Anterior cingulate cortex (tissue), 58 donors: ENCODE results near the gene BAG5.

Source experiments
- DNase-seq, 58 donors: peaks; one replicate each; lab custom pipeline; 2025; lab: John Stamatoyannopoulos, UW

Gene BAG5

DNA sequence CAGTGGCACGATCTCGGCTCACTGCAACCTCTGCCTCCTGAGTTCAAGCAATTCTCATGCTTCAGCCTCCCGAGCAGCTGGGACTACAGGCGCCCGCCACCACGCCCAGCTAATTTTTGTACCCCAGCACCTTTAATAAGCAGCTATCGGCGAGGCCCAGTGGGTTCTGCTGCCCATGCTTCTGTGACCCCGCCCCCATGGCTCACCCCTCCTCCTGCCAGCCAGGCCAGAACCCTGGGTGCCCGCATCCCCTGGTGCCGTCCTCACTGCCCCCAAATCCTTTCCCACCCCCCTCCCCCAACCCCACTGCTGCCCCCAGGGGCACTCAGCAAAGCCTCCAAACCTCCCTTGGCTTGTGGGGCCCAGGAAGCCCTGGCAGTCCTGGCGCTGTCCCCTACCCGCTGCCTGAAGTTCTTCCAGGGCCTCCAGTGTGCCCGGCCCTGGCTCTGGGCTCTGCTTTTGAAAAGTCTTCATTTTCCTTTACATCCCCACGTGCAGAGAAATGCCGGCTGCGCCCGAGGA is 14.5 kb downstream of the BAG5 start:
- DNase-seq: no peak

GRCh38 chr14:103547455-103547940 is 15.0 kb downstream of the BAG5 start:
- DNase-seq: no peak

GRCh38 chr14:103546652-103547454 is 15.6 kb downstream of the BAG5 start:
- peak in 52 of 58 donors; percentile 36 to 87 (median 68) for DNase-seq

- no peak for DNase-seq
These were observed 16.4 kb downstream of the BAG5 start for GRCh38 chr14:103545915-103546651.

DNA sequence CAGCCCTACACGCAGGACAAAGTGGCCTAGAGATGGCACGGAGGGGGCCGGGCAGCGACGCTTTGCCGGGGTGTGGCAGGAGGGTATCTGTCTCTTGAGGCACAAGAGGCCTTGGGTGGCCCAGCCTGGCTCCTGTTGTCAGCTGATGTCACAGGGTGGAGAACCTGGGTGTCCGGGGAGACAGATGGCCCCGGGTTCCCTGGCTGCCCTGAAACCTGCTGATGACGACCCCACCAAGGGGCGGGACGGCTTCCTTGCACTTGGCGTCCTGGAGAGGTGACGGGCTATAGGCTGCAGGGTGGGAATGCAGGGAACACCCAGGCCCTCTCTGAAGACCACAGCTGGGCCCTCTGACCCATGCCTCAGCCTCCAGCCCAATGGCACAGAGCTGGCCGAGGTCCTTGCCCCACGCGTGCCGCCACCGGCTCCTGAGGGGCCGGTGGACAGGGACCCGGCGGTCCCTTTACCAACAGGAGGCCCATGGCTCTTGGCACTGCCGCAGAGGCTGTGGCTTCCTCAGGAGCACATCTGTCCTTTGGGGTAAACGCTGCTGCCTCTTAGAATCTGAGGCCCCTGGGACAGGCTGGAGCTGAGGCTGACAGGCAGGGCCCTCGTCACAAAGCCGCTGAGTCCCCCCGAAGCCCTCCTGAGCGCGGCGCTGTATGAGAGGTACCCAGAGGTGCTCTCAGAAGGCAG is 17.1 kb downstream of the BAG5 start:
- DNase-seq: no peak

- peak in 57 of 58 donors; percentile 39 to 94 (median 84) for DNase-seq
These were observed 17.9 kb downstream of the BAG5 start for GRCh38 chr14:103544388-103545218.

GRCh38 chr14:103543721-103544387 is 18.6 kb downstream of the BAG5 start:
- peak in 27 of 58 donors; percentile 38 to 79 (median 58) for DNase-seq

- peak in 22 of 58 donors; percentile 62 to 96 (median 79) for DNase-seq
These were observed 19.3 kb downstream of the BAG5 start for GRCh38 chr14:103543140-103543539.

DNA sequence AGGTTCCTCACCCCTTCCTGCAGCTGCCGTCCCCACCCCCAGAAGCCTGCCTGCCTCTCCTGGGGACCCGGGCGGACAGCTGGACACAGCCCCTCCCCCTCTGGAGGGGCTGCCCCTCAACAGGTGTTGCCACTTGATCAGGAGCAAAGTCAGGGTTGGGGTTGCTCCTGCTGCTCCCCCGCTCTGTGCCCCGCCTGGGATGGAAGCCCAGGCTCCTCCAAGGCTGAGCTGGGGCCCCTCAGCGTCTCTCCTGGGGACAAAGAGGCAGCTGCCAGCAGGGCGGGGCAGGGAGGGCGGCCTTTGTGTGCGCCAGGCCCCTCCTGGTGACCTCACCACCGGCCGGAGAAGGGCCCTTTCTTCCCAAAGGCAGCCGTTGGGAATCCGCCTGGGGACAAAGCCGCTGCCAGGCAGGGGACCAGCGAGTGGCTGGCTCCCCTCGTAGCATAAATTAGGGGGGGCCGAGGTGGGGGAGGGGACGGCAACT is 19.8 kb downstream of the BAG5 start:
- peak in 55 of 58 donors; percentile 61 to 97 (median 89) for DNase-seq

GRCh38 chr14:103541709-103542604 is 20.5 kb downstream of the BAG5 start:
- DNase-seq: peak in 6 of 58 donors; percentile 61 to 78 (median 72)

- DNase-seq: peak in 6 of 58 donors; percentile 21 to 56 (median 38)
These were observed 21.4 kb downstream of the BAG5 start for GRCh38 chr14:103540821-103541708.

GRCh38 chr14:103539056-103539825 is 23.2 kb downstream of the BAG5 start:
- no peak for DNase-seq

DNA sequence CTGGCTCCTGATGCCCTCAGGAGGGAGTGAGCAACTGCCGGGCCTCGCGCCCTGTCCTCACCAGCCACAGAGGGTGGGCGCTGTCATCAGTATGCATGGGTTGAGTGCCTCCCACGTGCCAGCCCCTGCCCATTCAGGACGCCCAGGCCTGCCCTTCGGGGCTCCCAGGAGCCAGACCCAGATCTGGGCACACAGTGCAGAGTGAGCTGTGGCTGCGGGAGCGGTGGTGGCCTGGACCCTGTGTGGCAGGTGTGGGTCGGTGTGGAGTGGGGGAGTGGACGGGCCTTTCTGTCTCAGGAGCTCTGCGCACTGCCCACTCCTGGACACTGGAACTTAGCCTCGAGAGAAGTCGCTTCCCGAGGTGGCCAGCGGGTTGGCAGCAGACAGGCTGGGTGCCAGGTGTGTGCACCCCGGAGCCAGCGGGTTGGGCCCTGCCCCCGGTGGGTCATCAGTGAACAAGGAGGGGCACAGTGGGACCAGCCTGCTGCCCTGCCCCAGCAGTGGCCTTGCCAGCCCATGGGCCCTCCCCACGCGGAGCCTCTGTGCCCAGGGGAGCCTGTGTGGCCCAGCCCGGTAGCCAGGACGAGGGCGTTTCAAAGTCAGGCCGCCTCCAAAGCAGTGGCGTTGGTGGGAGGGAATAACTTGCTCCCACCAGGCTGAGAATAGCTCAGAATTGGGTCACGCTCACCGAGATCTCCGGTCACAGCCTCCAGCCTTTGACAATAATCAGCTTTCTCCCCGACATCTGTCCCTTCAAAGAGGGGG is 24.0 kb downstream of the BAG5 start:
- peak in 21 of 58 donors; percentile 23 to 71 (median 50) for DNase-seq

DNA sequence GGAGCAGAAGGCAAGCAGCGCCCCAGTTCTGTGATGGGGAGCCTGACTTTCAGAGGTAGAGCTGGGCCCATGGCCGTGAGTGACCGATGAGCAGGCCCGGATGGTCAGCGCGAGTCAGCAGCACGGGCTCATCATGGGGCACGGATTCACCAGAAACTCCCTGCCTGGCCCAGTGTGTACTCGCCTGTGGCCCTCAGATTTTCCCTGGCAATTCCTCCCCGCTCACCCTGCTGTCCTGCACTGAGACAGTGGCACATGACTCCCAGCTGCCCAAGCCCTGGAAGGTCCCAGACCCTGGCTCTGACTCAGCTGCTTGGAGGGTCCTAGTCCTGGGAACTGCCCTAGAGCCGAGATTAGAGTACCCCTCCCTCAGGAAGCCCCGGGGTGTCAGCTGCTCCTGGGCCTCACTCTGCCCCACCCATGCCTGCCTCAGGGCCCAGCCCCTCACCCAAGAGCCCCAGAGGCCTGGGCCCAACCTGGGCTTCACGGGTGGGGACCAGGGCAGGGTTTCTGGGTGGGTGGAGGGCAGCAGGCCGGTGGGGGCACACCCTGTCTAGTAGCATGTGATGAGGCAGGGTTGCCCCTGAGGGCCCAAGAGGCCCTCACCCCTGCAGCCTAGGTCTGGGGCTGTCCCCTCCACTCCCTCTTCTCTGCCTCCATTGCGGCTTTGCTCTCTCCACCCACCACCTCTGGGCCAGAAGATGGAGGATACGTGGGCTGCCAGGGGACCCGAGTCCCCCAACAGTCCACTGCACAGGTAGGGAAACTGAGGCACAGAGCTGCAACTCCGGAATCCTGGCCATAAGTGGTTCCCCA is 25.1 kb downstream of the BAG5 start:
- no peak for DNase-seq
